ENCODE results near the gene OSBPL9.
"Not testable (repeated sequence)": the region's sequence is repeated elsewhere in the genome, so short reads cannot be mapped to it uniquely, and the experiment has no call there.

OSBPL9 gene

GRCh38 chr1:51671527-51672325, 54.8 kb downstream of the OSBPL9 start:
- FAIRE-seq, result no peak

- no peak for FAIRE-seq
Observed at GRCh38 chr1:51673279-51673678, 56.4 kb downstream of the OSBPL9 start.

GRCh38 chr1:51675177-51675780, 58.4 kb downstream of the OSBPL9 start:
- FAIRE-seq, result no peak

- no peak for FAIRE-seq
Observed at GRCh38 chr1:51679435-51679834, 62.5 kb downstream of the OSBPL9 start.

GRCh38 chr1:51684776-51685175, 67.9 kb downstream of the OSBPL9 start:
- no peak for FAIRE-seq

- no peak for FAIRE-seq
Observed at GRCh38 chr1:51686450-51686849, 69.6 kb downstream of the OSBPL9 start.

GRCh38 chr1:51689075-51689440, 72.2 kb downstream of the OSBPL9 start:
- no peak for FAIRE-seq

- no peak for FAIRE-seq
Observed at GRCh38 chr1:51689643-51690042, 72.8 kb downstream of the OSBPL9 start.

- no peak for FAIRE-seq
Observed at GRCh38 chr1:51690285-51690961, 73.5 kb downstream of the OSBPL9 start.

GRCh38 chr1:51691920-51692319, 75.0 kb downstream of the OSBPL9 start:
- FAIRE-seq, result no peak

- FAIRE-seq, result peak; percentile 23
Observed at GRCh38 chr1:51693419-51694155, 76.7 kb downstream of the OSBPL9 start.

GRCh38 chr1:51697166-51697565, 80.3 kb downstream of the OSBPL9 start:
- FAIRE-seq, result no peak

- no peak for FAIRE-seq
Observed at GRCh38 chr1:51699391-51699790, 82.5 kb downstream of the OSBPL9 start.

- not testable (repeated sequence) for FAIRE-seq
Observed at GRCh38 chr1:51701782-51702181, 84.9 kb downstream of the OSBPL9 start.

- FAIRE-seq, result not testable (repeated sequence)
Observed at GRCh38 chr1:51702220-51702619, 85.3 kb downstream of the OSBPL9 start.

- no peak for FAIRE-seq
Observed at GRCh38 chr1:51705035-51705434, 88.1 kb downstream of the OSBPL9 start.

- FAIRE-seq, result no peak
Observed at GRCh38 chr1:51708911-51709760, 92.2 kb downstream of the OSBPL9 start.

GRCh38 chr1:51709951-51710350, 93.1 kb downstream of the OSBPL9 start:
- no peak for FAIRE-seq

GRCh38 chr1:51712590-51712989, 95.7 kb downstream of the OSBPL9 start:
- FAIRE-seq, result no peak

GRCh38 chr1:51714374-51715019, 97.6 kb downstream of the OSBPL9 start:
- FAIRE-seq, result no peak

- no peak for FAIRE-seq
Observed at GRCh38 chr1:51715369-51715768, 98.5 kb downstream of the OSBPL9 start.

GRCh38 chr1:51716746-51717145, 99.9 kb downstream of the OSBPL9 start:
- FAIRE-seq, result no peak

Measured in A204.1 (cell line).